NOMO-1 treated with dmso at 0.1 percent for 144 hours (cell line): Measurements from ENCODE around the gene PKN1.
"Not testable (repeated sequence)": the region's sequence is repeated elsewhere in the genome, so short reads cannot be mapped to it uniquely, and the experiment has no call there.

Experiments
- DNase-seq: peaks from one replicate; lab custom pipeline; 2025; ENCODE audit not compliant: unreplicated experiment; lab: John Stamatoyannopoulos, UW

Gene PKN1

GRCh38 chr19:14479975-14480699 lies 47.0 kb downstream of the PKN1 start:
- no peak for DNase-seq

GRCh38 chr19:14480700-14481079 lies 47.6 kb downstream of the PKN1 start:
- DNase-seq, result no peak

GRCh38 chr19:14482172-14482941 lies 49.3 kb downstream of the PKN1 start:
- DNase-seq, result no peak

- DNase-seq, result no peak
Measured at GRCh38 chr19:14487370-14488125, 54.4 kb downstream of the PKN1 start.

- no peak for DNase-seq
Measured at GRCh38 chr19:14492756-14493337, 59.7 kb downstream of the PKN1 start.

GRCh38 chr19:14494411-14494810 lies 61.3 kb downstream of the PKN1 start:
- DNase-seq, result no peak

- DNase-seq, result no peak
Measured at GRCh38 chr19:14494910-14495671, 62.0 kb downstream of the PKN1 start.

- DNase-seq, result no peak
Measured at GRCh38 chr19:14495672-14496028, 62.5 kb downstream of the PKN1 start.

GRCh38 chr19:14496029-14496833 lies 63.1 kb downstream of the PKN1 start, which contains the start of gene GIPC1:
GIPC1 (minus strand) TSS chr19:14496127; CDS start chr19:14482976, 13,151 bp downstream.
- DNase-seq, result peak; percentile 90

GRCh38 chr19:14496834-14497227 lies 63.7 kb downstream of the PKN1 start:
- no peak for DNase-seq

- DNase-seq, result no peak
Measured at GRCh38 chr19:14497228-14497921, 64.3 kb downstream of the PKN1 start.

- DNase-seq, result no peak
Measured at GRCh38 chr19:14502334-14503092, 69.4 kb downstream of the PKN1 start.

GRCh38 chr19:14503285-14503684 lies 70.2 kb downstream of the PKN1 start:
- no peak for DNase-seq

GRCh38 chr19:14504575-14504974 lies 71.5 kb downstream of the PKN1 start:
- not testable (repeated sequence) for DNase-seq

- DNase-seq, result peak; percentile 13
Measured at GRCh38 chr19:14505488-14506239, 72.6 kb downstream of the PKN1 start.

- peak; percentile 37 for DNase-seq
Measured at GRCh38 chr19:14507704-14508542, 74.8 kb downstream of the PKN1 start.
